Measurements from ENCODE around the gene FZD10.

DNA sequence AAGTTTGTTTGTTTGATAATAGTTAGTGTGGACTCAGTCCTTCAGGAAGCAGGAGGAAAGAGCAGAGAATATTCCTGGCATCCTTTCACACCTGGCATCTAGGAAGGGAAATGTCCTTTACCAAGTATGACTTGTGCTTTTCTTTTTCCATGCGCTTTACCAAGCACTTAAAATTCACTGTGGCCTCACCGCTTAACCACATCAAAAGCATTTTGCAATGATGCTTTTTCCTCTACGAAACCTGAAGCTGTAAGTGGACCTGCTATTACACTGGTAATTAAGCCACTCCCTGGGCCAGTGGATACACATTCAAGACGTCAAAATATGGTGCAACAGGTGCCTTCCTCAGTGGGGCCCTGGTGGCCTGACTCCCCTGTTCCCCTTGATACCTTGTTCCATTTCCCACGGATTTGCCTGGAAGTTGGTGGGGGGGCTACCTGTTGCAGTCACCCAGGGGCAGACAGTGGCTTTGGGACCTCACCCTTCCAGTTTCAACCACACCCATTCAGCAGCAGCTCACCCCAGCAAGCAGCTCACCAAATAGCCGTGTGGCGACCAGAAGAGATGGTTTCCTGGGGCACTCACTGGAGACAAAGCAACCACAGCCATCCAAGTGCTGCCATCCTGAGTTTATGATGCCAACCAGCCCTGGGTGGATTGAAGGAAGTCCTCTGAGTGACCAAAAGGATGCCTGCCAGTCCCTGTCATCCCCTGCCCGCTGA, 14.2 kb upstream of the FZD10 start:
- TF ChIP-seq, protein P1, sequence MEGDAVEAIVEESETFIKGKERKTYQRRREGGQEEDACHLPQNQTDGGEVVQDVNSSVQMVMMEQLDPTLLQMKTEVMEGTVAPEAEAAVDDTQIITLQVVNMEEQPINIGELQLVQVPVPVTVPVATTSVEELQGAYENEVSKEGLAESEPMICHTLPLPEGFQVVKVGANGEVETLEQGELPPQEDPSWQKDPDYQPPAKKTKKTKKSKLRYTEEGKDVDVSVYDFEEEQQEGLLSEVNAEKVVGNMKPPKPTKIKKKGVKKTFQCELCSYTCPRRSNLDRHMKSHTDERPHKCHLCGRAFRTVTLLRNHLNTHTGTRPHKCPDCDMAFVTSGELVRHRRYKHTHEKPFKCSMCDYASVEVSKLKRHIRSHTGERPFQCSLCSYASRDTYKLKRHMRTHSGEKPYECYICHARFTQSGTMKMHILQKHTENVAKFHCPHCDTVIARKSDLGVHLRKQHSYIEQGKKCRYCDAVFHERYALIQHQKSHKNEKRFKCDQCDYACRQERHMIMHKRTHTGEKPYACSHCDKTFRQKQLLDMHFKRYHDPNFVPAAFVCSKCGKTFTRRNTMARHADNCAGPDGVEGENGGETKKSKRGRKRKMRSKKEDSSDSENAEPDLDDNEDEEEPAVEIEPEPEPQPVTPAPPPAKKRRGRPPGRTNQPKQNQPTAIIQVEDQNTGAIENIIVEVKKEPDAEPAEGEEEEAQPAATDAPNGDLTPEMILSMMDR (IDR thresholded peaks at IDR 0.05), result no peak
- TF ChIP-seq POLR2AphosphoS5 (IDR thresholded peaks at IDR 0.05; ENCODE audit: low read depth, low read length), result no peak
- no peak for TF ChIP-seq REST (IDR thresholded peaks at IDR 0.05; ENCODE audit: insufficient read depth in 1 of 2, low read depth in 2 of 2, low read length in 1 of 2)
